Uterus (tissue), 4 donors: ENCODE results near the gene VPS37C. TPM values are rescaled to one million over a fixed set of nuclear protein-coding genes. Genes with fewer than 3 reads are reported as not detected.

Experiments
- DNase-seq, 2 donors: peaks; one replicate each; pipeline ENCODE4 v3.0.0-alpha.2; 2019 to 2020
- H3K27ac ChIP-seq, 2 donors: fragments of 200-600 bp; sonication (generic); 1 replicate in 1 of 2; 2 replicates in 1 of 2; pipeline ENCODE4 v1.5.1; 2016 to 2018
- H3K27me3 ChIP-seq, 2 donors: fragments of 200-600 bp; sonication (generic); one replicate each; pipeline ENCODE4 v1.5.1; 2018 to 2019; ENCODE audit warnings: control low read depth in 1 of 2
- H3K36me3 ChIP-seq, 2 donors: fragments of 200-600 bp; sonication (generic); one replicate each; pipeline ENCODE4 v1.5.1; 2019; ENCODE audit warnings: control low read depth in 1 of 2
- H3K4me1 ChIP-seq, 2 donors: fragments of 200-600 bp; sonication (generic); one replicate each; pipeline ENCODE4 v1.5.1; 2018 to 2019; ENCODE audit warnings: control low read depth in 1 of 2
- H3K4me3 ChIP-seq, 2 donors: fragments of 200-600 bp; sonication (generic); 1 replicate in 1 of 2; 2 replicates in 1 of 2; pipeline ENCODE4 v1.5.1; 2018 to 2019; ENCODE audit warnings: mild to moderate bottlenecking in 1 of 2
- H3K9me3 ChIP-seq, 2 donors: fragments of 200-600 bp; sonication (generic); one replicate each; pipeline ENCODE4 v1.5.1; 2019; ENCODE audit warnings: control low read depth in 1 of 2
- CTCF ChIP-seq, 4 experiments: fragments of 200-600 bp in 2 of 4; fragments of 450-650 bp in 2 of 4; sonication (generic) in 2 of 4; IDR thresholded peaks; one replicate each; pipeline ENCODE4 v1.5.1; 2016 to 2019; ENCODE audit warnings: antibody characterized with exemption in 4 of 4, mild to moderate bottlenecking in 2 of 4, moderate library complexity in 1 of 4
- POLR2A ChIP-seq, 2 donors: fragments of 450-650 bp; IDR thresholded peaks; one replicate each; pipeline ENCODE4 v1.6.1; 2016; ENCODE audit warnings: antibody characterized with exemption in 2 of 2, mild to moderate bottlenecking in 1 of 2, moderate library complexity in 1 of 2
- intact Hi-C: fragments of 100-400 bp; cut with DNase I; formaldehyde crosslinking; loops from one replicate; pipeline ENCODE4 v1.15.1; 2023; ENCODE audit warnings: low total_unique reads
- total RNA-seq, 4 donors: library from RNA; depleted of rRNA in 3 of 4; stranded (reverse); fragments of >200 nt in 3 of 4; gene quantifications; one replicate each; pipeline versions ENCODE4 v1.1.0 to v1.2.4, GENCODE V29; 2014 to 2023
- donor health status: DM: yes; HTN: yes; CAD: no.

Gene VPS37C
- total RNA-seq, 4 donors from 2014 or later = 0.26 to 26.3 (median 13.3) TPM

- Histone ChIP-seq H3K36me3 (no peaks in the 10 kb centered on the region), H3K4me1 (peaks cover 0 to 6% of the 10 kb centered on the region in 2 donors), H3K9me3 (no peaks in the 10 kb centered on the region), H3K27me3 (no peaks in the 10 kb centered on the region), H3K4me3 (no peak overlapping the region), H3K27ac (peak overlapping the region; percentile 85 to 90)
- TF ChIP-seq CTCF (IDR thresholded peaks at IDR 0.05) (no peak), POLR2A (IDR thresholded peaks at IDR 0.05) (no peak)
- intact Hi-C loops = no loop called here
- no peak for DNase-seq
Measured at GRCh38 chr11:61128947-61129638, 32.1 kb downstream of the VPS37C start.

- TF ChIP-seq POLR2A (IDR thresholded peaks at IDR 0.05) (no peak), CTCF (IDR thresholded peaks at IDR 0.05) (no peak)
- DNase-seq = no peak
- Histone ChIP-seq H3K4me1 (peaks cover 0 to 6% of the 10 kb centered on the region in 2 donors), H3K4me3 (no peak overlapping the region), H3K9me3 (no peaks in the 10 kb centered on the region), H3K36me3 (no peaks in the 10 kb centered on the region), H3K27ac (no peak overlapping the region), H3K27me3 (no peaks in the 10 kb centered on the region)
- intact Hi-C loops = no loop called here
Measured at GRCh38 chr11:61127991-61128390, 33.2 kb downstream of the VPS37C start.

- Histone ChIP-seq H3K27me3 (no peaks in the 10 kb centered on the region), H3K9me3 (no peaks in the 10 kb centered on the region), H3K27ac (peak overlapping the region in 1 of 2 donors; percentile 20), H3K36me3 (no peaks in the 10 kb centered on the region), H3K4me3 (no peak overlapping the region), H3K4me1 (peaks cover 0 to 6% of the 10 kb centered on the region in 2 donors)
- TF ChIP-seq CTCF (IDR thresholded peaks at IDR 0.05) (peak in 2 of 4 experiments; percentile 2 to 12), POLR2A (IDR thresholded peaks at IDR 0.05) (no peak)
- intact Hi-C loops = no loop called here
- DNase-seq = peak; percentile 47 to 55
Measured at GRCh38 chr11:61126256-61126655, 35.0 kb downstream of the VPS37C start.

- intact Hi-C loops = no loop called here
- Histone ChIP-seq H3K9me3 (no peaks in the 10 kb centered on the region), H3K4me3 (no peak overlapping the region), H3K27me3 (no peaks in the 10 kb centered on the region), H3K27ac (no peak overlapping the region), H3K36me3 (no peaks in the 10 kb centered on the region), H3K4me1 (peaks cover 0 to 6% of the 10 kb centered on the region in 2 donors)
- TF ChIP-seq CTCF (IDR thresholded peaks at IDR 0.05) = no peak
- TF ChIP-seq POLR2A (IDR thresholded peaks at IDR 0.05) = no peak
- DNase-seq = no peak
Measured at GRCh38 chr11:61125310-61125684, 35.9 kb downstream of the VPS37C start.

GRCh38 chr11:61124574-61125309 lies 36.5 kb downstream of the VPS37C start:
- Histone ChIP-seq H3K27ac (no peak overlapping the region), H3K36me3 (no peaks in the 10 kb centered on the region), H3K4me3 (no peak overlapping the region), H3K27me3 (no peaks in the 10 kb centered on the region), H3K9me3 (no peaks in the 10 kb centered on the region), H3K4me1 (peaks cover 0 to 6% of the 10 kb centered on the region in 2 donors)
- no peak for TF ChIP-seq CTCF (IDR thresholded peaks at IDR 0.05)
- TF ChIP-seq POLR2A (IDR thresholded peaks at IDR 0.05) = no peak
- intact Hi-C loops = no loop called here
- no peak for DNase-seq
